ENCODE results near the gene FRMD4B.

DNA sequence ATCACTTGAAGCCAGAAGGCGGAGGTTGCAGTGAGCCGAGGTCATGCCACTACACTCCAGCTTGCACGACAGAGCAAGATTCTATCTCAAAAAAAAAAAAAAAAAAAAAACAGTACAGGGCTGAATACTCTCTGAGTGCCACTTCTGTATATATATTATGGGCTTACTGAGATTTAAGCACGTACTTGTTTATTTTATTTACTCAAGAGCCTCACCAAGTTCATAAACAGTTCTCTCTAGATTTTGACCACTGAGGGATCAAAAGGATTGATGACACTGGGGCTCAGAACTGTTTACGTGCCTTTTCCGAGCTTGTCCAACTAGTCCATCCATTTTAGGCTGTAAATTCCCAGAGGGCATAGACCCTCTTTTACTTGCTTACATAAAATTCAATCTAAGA is 81.5 kb downstream of the FRMD4B start:
- TF ChIP-seq EZH2 (IDR thresholded peaks at IDR 0.05): no peak
- no peak for TF ChIP-seq POLR2AphosphoS5 (IDR thresholded peaks at IDR 0.05; ENCODE audit: borderline replicate concordance, low read depth, low read length)

Data from SK-N-MC (cell line).